Activated T-helper 9 cell treated with anti-CD3 and anti-CD28 coated beads, Interleukin-2, amount 50 U/mL, for 16 hours (primary cell): ENCODE data around the gene CNTNAP4.

Source experiments
- DNase-seq: peaks from one replicate; pipeline ENCODE4 v3.0.0-alpha.2; 2020; ENCODE audit warnings: low read depth

The CNTNAP4 gene

DNA sequence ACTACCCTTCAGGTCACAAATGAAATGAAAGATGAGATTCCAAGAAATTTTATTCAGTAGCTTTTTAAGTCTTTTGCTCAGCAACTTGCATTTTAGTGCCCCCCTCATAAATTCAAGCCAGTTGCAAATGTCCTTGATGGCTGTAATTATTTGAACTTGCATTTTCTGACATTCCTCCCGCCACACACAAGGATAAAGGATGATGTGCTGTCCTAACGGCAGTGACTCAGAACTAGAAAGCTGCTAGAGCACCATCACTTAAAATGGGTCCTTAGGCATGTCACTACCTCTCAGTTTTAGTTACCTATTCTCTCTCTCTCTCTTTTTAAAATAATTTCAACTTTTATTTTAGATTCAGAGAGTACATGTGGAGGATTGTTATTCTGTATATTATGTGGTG lies 306.7 kb downstream of the CNTNAP4 start:
- no peak for DNase-seq

DNA sequence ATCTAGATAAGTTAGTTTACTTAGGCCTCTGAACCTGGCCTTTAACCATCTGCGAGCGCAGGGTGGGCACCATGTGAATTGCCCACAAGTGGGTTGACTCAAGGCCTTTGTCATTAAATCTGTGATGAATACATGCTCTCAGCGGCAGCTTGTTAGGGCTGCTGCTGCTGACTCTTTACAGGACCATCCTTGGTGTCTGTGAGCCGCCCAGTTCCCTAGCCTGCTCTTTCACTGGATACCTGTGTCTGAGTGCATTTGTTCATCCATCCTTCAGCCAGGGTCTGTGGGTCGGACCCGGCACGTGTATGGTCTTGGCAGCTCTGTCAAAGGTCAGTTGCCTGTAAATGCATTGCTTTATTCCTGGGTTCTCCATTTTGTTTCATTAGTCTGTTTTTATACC lies 321.3 kb downstream of the CNTNAP4 start:
- no peak for DNase-seq

DNA sequence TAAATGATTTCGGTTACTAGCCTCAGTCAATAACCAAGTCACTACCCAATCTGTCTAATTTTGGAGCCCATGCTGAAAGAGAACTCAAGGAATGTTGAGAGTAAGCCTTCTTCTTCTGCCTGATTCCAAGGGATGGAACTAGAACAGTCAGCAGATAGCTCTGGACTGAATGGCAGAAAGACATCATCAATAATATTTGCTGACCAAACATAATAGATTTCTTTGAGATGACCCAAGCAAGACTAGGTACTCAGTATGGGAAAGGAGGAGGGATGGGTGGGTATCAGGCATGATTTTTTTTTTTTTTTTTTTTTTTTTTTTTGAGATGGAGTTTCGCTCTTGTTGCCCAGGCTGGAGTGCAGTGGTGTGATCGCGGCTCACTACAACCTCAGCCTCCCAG lies 330.1 kb downstream of the CNTNAP4 start:
- no peak for DNase-seq
